ENCODE measurements around the gene METTL21A. TPM values are rescaled to one million over a fixed set of nuclear protein-coding genes. Genes with fewer than 3 reads are reported as not detected.
"Not testable (repeated sequence)": the region's sequence is repeated elsewhere in the genome, so short reads cannot be mapped to it uniquely, and the experiment has no call there.

METTL21A gene
- 14.4 TPM for polyA plus RNA-seq (2013, experiment 1 of 2; ENCODE audit: insufficient read length)
- 12.2 TPM for polyA plus RNA-seq (2013, experiment 2 of 2; ENCODE audit: insufficient read length)

- DNase-seq: peak; percentile 88
Measured at GRCh38 chr2:207625014-207625907, at the start of gene METTL21A. Gene METTL21A, minus strand, starts transcription at chr2:207625394. Its CDS starts 1,019 bp downstream, at chr2:207624375.

DNA sequence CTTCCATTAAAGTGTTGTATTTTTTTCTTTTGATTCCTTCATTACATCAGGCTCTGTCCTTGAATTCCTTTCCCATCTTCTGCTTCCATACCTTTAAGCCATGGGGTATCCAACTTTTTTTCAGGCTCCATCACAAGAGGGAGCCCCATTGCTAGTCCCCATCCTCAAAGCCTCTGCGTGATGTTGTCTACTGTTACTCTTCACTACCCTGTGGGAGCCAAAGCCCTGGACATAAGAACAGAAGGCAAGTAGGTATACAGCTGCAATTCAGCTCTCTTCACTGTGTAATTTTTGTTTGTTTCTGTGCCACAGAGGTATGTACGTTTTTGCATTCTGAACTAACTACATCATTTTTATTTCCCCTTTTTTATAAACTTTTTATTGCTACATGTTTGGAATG lies 49.6 kb upstream of the METTL21A start:
- DNase-seq: no peak

- no peak for DNase-seq
Measured at GRCh38 chr2:207674266-207674774, 49.1 kb upstream of the METTL21A start.

- DNase-seq: no peak
Measured at GRCh38 chr2:207673431-207673830, 48.2 kb upstream of the METTL21A start.

- DNase-seq: no peak
Measured at GRCh38 chr2:207670887-207671286, 45.7 kb upstream of the METTL21A start.

- no peak for DNase-seq
Measured at GRCh38 chr2:207663870-207664545, 38.8 kb upstream of the METTL21A start.

- no peak for DNase-seq
Measured at GRCh38 chr2:207662203-207662602, 37.0 kb upstream of the METTL21A start.

- DNase-seq: no peak
Measured at GRCh38 chr2:207660994-207661393, 35.8 kb upstream of the METTL21A start.

GRCh38 chr2:207658156-207658555 lies 33.0 kb upstream of the METTL21A start:
- no peak for DNase-seq

GRCh38 chr2:207655000-207655399 lies 29.8 kb upstream of the METTL21A start:
- no peak for DNase-seq

GRCh38 chr2:207646582-207646981 lies 21.4 kb upstream of the METTL21A start:
- DNase-seq: not testable (repeated sequence)

DNA sequence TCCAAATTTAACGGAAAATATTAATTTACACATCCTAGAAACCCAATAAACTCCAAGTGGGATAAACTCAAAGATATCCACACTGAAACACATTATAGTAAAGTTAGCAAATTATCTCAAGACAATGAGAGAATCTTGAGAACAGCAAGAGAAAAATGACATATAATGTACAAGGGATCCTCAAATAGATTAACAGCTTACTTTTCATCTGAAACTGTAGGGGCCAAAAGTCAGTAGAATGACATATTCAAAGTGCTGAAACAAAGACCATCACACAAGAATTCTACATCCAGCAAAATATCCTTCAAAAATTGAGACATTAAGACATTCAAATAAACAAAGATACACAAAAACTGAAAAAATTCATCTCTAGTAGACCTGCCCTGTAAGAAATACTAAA lies 18.7 kb upstream of the METTL21A start:
- DNase-seq: no peak

DNA sequence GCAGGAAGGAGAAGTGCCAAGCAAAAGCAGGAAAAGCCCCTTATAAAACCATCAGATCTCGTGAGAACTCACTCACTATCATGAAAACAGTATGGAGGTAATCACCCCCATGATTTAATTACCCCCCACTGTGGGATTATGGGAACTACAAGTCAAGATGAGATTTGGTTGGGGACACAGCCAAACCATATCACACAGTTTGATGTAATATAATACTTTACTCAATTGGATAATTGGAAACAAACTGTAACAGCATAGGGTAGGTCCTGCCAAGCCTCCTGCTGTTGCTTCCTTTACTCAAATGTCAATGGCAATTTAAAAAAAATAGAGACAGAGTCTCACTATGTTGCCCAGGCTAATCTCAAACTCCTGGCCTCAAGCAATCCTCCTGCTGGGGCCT lies 15.5 kb upstream of the METTL21A start:
- DNase-seq: peak; percentile 27

DNA sequence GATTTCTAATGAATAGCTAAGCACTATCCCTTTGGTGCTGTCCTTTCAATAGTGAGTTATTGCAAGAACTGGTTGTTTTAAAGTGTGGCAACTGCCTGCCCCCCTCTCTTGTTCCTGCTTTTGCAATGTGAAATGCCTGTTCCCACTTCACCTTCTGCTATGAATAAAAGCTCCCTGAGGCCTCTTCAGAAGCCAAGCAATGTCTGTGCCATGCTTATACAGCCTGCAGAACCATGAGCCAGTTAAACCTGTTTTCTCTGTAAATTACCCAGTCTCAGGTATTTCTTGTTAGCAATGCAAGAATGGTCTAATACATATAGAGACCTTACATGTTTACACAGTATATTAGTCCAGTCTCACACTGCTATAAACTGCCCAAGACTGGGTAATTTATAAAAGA lies 15.0 kb upstream of the METTL21A start:
- DNase-seq: no peak

GRCh38 chr2:207639288-207639687 lies 14.1 kb upstream of the METTL21A start:
- not testable (repeated sequence) for DNase-seq

DNA sequence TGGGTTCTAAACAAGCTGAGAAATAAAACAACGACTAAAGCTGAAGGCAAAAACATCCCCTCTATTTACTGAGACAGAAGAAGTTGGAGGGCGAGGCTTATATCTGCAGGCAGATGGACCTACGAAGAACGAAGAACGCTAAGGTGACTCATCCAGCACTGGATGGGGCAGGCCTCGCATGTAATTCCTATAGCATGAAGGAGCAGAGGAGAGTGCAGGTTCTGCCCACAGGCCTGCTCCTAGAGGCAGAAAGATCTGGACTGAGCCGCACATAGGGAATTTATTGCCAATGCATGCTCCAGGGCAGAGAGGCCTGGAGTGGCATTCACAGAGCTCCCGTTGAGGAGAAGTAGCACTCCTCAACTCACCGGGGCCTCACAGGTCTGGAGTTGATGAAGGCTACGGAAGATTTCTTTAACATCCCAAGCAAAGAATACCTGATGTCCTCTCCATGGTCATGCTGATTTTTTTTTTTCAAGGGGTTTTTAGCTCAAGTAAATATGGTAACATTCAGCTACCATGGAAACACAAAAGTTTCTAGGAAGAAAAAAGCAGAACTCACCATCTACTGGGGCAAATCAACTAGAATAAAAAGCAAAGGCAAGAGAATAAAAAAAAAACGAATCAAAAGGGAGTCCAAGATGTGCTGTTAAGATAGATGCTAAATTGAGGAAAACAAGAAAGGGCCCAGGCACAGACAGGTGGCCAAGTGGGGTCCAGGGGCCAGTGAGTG lies 10.4 kb upstream of the METTL21A start:
- peak; percentile 11 for DNase-seq

DNA sequence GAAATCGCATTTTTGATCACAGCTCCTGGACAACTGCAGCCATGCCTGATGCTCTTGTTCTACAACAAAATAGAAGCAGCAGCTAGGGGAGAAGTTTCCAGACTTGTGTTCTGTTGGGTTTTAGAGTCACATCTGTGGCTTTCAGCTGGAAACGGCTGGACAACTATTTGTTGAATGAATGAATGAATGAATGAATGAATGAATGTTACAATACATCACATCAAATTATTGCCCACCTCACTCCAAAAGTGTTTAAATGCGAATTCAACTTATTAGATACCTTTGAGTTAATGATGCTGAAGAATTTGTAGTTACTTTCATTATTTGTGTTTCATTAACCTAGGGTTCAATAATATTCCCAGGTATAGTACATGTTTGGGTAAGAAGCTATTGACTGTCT lies 8.5 kb upstream of the METTL21A start:
- DNase-seq: no peak

- DNase-seq: peak; percentile 49
Measured at GRCh38 chr2:207632575-207633493, 7.6 kb upstream of the METTL21A start.

DNA sequence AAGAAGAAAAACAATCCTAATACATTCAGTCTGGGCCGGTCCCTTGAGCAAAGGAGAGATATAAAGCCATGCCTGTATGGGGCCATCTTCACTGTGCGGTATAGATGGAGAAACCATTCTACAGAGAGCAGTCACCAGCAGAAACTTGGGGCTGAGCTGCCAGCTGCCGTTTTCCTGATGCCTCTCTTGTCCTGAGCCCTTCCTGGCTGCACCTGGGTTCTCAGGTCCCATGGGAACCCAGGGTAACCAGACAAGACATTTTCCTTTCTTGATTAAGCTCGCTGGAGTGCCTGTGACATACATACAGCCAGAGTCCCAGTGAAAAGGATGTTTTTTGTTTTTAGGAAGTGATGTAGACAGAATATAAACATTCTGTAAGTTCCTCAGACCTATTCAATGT lies 5.3 kb upstream of the METTL21A start:
- no peak for DNase-seq

GRCh38 chr2:207629553-207629952 lies 4.4 kb upstream of the METTL21A start:
- DNase-seq: no peak

GRCh38 chr2:207624185-207625013 lies 795 bp downstream of the METTL21A start:
- DNase-seq: peak; percentile 72

All from fibroblast of skin of scalp (primary cell).